ENCODE data around the gene AICDA.

The AICDA gene

GRCh38 chr12:8553088-8553627 lies 59.5 kb downstream of the AICDA start:
- DNase-seq = no peak
